Cerebellar nuclear complex (tissue), 1 donor: Measurements from ENCODE around the gene ATP2A3.

Source experiments
- DNase-seq, 2 experiments: peaks; one replicate each; lab custom pipeline; 2025; lab: John Stamatoyannopoulos, UW

ATP2A3 gene

GRCh38 chr17:3926860-3927627, 37.2 kb downstream of the ATP2A3 start:
- DNase-seq = no peak

GRCh38 chr17:3925684-3926485, 38.4 kb downstream of the ATP2A3 start:
- DNase-seq = no peak

GRCh38 chr17:3924512-3925350, 39.5 kb downstream of the ATP2A3 start:
- no peak for DNase-seq

- no peak for DNase-seq
These were observed 40.6 kb downstream of the ATP2A3 start for GRCh38 chr17:3923466-3924190.

DNA sequence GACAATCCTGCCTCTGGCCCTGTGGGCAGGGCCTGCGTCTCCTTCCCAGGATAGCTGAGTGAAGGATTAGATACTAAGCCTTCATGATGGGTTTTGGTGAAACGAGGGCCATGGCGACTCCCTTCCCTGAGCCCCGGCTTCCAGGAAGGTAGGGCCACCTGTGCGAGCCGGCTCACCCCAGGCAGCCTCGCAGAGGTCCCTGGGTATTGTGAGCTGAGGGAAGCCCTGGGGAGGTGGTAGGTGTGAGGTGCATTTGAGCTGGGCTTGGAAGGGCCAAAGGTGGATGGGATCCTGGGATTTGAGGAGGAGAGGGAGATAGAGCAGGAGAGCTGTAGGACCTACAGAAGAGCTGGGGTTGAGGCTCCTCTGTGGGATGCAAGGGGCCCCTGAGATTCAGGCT, 41.5 kb downstream of the ATP2A3 start:
- DNase-seq = no peak

- no peak for DNase-seq
These were observed 42.5 kb downstream of the ATP2A3 start for GRCh38 chr17:3921502-3922319.

DNA sequence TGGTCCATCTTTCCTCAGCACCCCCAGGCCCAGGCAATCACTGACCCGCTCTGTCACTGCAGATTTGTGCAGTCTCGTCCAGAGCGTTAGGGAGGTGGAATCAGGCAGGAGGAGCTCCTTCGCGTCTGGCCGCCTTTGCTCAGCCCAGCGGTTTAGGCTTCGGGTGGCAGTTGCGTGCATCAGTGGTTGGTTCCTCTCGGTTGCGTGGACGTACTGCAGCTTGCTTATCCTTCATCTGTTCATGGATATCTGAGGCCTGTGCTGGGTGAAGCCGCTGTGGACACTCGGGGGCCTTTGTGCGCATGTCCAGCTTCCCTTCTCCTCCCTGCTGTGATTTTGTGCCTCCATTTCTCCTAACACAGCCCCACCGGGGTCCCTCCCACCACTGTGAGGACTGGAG, 43.2 kb downstream of the ATP2A3 start:
- DNase-seq = no peak

DNA sequence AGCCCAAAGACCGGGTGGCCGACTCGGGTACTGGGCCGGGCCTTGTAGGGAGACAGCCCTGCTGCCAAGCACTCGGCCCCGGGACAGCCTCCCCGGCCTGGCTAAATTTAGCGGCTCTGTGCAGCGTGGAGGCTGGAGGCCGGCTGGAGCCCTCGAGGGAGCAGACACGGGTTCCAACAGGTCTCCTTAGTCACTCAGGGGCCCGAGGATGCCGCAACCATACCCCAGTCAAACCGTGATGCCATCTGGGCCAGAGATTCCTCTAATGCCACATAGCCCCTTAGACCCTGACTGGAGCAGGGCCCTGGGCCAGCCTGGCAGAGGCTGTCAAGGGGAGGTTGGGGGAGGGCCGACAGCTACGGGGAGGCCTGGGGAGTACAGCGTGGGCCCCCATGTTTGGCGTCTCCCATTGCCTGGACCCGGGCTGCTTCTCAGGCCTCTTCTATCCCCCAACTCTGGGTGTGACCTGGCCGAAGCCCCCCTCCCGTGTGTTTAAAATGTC, 45.1 kb downstream of the ATP2A3 start:
- DNase-seq = no peak

DNA sequence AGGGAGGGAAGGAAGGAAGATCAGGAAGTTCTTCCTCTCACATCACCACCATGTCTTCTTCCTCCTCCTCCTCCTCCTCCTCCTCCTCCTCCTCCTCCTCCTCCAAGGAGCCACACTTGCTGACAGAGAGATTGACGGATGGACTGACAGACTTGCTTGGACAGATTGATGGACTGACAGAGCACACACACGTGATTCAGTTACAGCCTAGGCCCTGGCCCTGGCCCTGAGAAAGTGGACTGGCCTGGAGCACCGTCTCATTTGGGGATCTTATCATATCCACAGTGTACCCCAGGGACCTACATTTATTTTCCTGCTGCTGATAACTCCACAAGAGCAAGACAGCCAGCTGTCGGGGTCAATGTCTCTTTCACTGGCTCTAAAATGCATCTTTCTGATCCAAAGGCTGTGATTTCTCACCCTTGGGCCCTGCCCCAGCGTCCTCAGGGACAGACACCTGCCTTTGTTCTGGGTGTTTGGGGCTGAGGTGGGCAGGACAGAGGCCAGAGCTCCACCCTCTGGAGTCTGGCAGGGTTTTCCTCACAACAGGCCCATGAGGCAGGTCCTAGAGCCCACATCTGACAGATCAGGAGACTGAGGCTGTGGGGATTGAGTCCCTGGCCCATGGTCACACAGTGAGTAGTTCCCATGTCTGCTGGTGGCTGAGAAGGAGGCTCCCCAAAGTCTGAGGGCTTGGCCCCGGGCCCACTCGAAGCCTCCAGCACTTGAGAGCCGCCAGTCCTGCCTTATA, 45.7 kb downstream of the ATP2A3 start:
- no peak for DNase-seq

DNA sequence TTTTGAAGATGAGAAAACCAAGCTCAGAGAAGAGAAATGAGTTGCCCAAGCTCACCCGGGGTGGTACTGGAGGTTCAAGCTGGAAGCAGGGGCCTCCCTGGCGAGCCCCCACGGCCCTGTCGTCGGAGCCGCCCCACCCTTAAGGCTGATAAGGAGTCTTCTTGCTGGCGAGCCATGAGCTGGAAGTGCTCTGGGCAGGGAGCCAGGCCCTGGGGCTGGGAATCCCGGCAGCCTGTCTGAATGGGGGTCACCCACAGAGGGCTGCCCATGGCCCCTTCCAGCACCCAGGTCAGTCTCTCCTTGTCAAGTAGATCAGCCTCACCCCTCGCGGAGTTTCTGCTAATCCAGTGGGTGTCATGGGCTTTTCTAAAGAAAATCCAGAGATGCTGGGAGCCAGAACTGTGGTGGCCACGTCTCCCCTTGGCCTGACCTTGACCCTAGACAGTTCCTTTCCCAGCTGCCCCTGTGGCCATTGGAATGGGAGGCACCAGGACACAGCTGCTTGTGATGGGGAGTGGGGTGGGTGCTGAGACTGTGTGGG, 46.8 kb downstream of the ATP2A3 start:
- no peak for DNase-seq

DNA sequence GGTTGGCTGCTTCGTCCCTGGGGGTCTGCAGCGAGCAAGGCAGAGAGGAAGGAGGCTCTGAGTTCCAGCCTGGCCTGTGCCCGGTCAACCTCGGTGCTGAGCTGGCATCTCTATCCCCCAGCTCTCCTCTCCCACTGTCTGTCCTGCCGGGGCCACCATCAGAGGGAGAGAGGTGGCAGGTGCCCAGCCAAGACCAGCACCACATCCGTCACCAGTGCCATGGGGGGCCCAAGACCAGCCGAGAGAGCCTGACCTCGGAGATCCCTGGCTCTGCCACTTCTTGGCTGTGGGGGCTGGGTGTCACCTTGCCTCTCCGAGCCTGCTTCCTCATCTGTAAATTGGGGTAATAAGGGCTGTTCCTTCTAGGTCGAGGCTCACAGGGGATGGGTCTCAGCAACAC, 47.4 kb downstream of the ATP2A3 start:
- DNase-seq = no peak

DNA sequence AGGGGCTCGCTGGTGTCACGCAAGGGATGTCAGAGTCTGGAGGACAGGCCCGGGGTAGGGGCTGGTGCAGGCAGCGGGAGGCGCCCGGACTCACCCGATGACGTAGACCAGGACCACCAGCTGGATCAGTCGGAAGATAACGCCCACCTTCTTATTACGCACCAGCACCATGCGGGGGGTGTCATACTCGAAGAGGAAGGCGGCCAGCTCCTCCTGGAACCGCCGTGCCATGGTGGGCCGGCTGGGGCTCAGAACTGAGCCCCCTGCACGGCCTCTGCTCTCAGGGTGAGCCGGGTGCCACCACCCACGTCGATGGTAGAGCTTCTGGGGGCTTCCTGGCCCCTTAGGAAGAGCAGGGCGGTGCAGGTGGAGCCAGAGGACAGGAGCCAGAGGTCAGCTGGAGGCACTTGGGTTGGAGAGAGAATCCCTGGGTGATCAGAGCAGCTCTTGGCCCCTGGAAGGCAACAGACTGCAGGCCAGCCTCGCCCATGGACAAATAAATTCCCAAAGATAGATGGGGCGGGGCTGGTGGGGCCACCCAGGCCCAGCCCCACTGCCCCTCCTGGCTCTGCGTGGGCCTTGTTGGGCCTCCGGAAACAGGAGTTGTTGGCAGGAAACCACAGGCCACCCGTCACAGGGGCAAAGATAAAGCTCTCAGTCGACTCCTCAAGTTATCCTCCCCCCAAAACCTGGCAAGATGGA, 48.1 kb downstream of the ATP2A3 start, which contains the start of gene P2RX1:
Gene P2RX1 (minus strand): TSS at position 471 of the 702 bp plus-strand sequence. CDS start 240 bp downstream, at position 231.
- no peak for DNase-seq

- no peak for DNase-seq
These were observed 48.6 kb downstream of the ATP2A3 start for GRCh38 chr17:3915581-3915994.

DNA sequence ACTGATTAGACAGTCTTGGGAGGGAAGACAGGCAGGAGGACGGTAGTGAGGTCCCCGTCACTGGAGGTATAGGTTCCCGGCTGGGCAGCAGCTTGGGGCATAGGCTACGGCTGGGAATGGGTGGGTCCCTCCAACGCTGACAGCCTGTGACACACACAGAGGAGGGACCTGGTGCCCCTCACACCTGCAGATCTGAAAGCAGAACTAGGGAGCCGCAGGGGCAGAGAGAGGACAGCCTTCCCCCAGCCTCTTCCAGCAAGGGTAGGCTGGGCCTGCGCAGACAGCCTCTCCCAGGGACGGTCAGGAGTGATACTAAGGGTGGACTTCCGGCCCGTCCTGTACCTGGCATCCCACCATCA, 49.9 kb downstream of the ATP2A3 start:
- no peak for DNase-seq

- peak in 1 of 2 experiments; percentile 41 for DNase-seq
These were observed 50.5 kb downstream of the ATP2A3 start for GRCh38 chr17:3913531-3914311.

DNA sequence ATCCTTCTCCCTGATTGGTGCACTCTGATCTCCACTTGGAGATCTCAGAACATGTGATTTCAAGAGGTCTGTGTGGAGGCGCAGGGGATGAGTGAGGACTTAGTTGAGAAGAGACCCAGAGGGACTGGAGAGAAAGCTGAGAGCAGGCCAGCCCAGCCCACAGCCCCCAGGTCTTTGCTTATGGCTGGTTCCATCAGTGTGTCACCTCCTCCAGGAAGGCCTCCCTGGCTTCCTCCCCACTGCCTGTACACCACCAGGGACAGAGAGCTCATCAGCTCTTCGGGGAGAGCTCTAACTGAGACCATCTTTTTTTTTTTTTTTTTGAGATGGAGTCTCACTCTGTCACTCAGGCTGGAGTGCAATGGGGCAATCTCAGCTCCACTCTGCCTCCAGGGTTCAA, 51.4 kb downstream of the ATP2A3 start:
- DNase-seq = no peak

GRCh38 chr17:3911271-3912053, 52.8 kb downstream of the ATP2A3 start:
- DNase-seq = no peak
